Endometrial microvascular endothelial cells (primary cell): ENCODE results near the gene CARD9. TPM values are rescaled to one million over a fixed set of nuclear protein-coding genes. Genes with fewer than 3 reads are reported as not detected.

Source experiments
- in situ Hi-C: cut with HindIII; loops from 2 replicates; pipeline ENCODE4 v1.10.0; 2017; ENCODE audit warnings: low sequenced_read_pairs, low pct_unique_long_range_greater_than_20kb; ENCODE audit errors: inconsistent ontology term
- total RNA-seq: library from RNA; depleted of rRNA; stranded (reverse); fragments of >200 nt; gene quantifications from one replicate; pipeline ENCODE4 v1.2.3, GENCODE V29; 2015; ENCODE audit errors: inconsistent ontology term

CARD9 gene
- total RNA-seq, 1 donor from 2014 or later = 0.56 TPM

- in situ Hi-C loops = no loop called here
Measured at GRCh38 chr9:136386018-136386417, 12.5 kb upstream of the CARD9 start.

DNA sequence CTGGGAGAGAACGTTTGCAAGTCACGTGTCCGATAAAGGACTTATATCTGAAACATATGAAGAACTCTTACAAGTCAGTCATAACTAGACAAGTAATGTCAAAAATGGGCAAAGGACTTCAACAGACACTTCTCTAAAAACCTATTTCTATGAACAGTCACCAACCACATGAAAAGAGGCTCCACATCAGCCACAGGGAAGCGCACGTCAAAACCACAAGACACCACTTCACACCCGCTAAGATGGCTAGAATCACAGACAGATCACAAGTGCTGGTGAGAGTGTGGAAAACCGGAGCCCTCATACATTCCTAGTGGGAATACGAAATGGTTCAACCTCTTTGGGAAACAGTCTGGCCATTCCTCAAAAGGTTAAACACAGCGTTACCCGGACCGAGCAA lies 11.5 kb upstream of the CARD9 start:
- in situ Hi-C loops = no loop called here

DNA sequence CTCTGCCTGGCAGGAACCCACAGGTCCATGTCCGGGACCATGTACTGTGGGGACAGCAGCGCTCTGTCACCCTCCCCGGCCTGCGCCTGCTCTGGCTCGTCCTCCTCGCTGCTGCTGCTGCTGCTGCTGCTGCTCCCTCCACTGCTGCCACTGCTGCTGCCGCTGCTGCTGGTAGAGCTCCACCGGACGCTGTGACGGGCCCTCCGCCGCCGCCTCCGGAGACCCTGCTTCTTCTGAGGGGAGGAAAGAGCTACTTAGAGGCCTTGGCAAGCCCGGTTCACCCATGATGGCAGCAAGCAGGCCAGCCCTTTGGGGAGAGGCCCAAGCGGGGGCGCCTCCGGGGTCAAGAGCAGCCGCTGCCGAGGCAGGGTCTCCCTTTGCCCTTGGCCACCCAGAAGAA lies 10.0 kb upstream of the CARD9 start:
- in situ Hi-C loops = no loop called here

DNA sequence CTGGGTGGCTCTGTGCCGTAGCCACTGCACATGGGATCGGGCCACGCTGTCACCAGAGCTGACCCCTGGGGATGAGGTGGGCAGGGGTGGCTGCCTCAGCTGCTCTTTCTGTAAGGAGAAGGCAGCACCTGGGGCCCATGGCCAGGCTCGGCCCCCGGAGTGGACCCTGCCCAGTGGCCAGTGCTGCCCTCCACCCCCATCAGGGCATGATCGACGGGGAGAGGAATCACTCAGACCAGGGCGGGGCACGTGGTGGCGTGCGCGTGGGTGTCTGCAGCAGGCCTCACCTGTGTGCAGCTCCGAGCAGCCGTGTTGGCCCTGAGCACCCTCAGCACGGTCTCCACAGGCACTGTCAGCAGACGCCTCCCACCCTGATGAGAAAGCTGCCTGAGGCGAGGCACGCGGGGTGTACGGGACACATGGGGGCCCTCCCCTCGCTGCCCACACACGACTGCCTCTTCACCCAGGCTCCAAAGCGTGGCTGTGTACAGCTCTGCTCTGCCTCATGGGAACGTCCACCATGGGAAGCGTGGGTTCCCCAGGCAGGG lies 8.6 kb upstream of the CARD9 start:
- in situ Hi-C loops = no loop called here

DNA sequence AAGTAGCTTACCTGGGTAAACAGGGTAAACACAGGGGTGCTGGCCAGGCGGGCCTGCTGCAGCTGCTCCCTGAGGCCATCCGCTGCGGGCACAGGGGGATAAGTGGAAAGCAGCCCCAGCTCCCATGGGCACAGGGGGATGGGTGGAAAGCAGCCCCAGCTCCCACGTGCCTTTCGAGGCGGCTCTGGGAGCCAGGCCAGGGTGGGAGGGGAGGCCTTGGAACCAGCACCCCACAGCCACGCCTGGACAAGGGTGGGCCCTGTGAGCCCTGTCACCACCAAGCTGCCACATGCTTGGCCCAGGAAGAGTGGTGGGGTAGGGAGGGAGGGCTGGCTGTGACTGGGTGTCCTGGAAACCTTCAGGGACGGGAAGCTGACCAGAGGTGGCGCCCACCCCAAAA lies 7.8 kb upstream of the CARD9 start:
- in situ Hi-C loops = no loop called here

GRCh38 chr9:136380381-136380780 lies 6.9 kb upstream of the CARD9 start:
- in situ Hi-C loops = no loop called here

GRCh38 chr9:136379891-136380290 lies 6.4 kb upstream of the CARD9 start:
- in situ Hi-C loops = no loop called here

DNA sequence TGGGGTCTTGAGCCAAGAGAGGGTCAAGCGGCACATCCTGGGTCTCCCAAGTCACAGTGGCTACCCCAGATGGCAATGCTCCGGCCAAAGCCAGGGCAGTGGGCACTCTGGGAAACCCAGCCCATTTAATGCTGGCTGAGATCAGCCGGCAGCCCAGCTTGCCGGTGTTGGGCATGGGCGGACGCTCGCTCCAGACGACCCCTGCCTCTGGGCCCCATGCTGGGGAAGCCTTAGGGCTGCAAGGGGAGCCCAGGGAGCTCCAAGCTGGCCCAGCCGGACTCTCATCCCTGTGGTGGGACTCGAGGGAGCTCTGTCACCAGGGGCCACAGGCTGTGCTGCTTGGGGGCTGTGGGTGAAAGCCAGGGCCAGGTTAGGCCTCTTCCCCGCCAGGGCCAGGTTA lies 5.9 kb upstream of the CARD9 start:
- in situ Hi-C loops = no loop called here

DNA sequence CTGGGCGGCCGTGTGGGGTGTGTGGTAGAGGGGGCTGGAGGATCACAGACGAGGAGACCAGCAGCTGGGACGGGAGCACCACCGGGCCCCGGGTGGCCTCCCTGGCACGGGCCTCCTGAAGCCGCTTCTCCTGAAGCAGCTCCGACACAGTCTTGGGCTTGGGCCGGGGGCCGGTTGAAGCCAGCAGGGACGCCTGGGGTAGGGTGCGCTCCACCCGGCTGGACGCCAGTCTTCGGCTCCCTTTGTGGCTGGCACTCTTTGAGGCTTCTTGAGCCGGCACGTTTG lies 5.5 kb upstream of the CARD9 start:
- in situ Hi-C loops = no loop called here

- in situ Hi-C loops = no loop called here
Measured at GRCh38 chr9:136378170-136379002, 4.9 kb upstream of the CARD9 start.

DNA sequence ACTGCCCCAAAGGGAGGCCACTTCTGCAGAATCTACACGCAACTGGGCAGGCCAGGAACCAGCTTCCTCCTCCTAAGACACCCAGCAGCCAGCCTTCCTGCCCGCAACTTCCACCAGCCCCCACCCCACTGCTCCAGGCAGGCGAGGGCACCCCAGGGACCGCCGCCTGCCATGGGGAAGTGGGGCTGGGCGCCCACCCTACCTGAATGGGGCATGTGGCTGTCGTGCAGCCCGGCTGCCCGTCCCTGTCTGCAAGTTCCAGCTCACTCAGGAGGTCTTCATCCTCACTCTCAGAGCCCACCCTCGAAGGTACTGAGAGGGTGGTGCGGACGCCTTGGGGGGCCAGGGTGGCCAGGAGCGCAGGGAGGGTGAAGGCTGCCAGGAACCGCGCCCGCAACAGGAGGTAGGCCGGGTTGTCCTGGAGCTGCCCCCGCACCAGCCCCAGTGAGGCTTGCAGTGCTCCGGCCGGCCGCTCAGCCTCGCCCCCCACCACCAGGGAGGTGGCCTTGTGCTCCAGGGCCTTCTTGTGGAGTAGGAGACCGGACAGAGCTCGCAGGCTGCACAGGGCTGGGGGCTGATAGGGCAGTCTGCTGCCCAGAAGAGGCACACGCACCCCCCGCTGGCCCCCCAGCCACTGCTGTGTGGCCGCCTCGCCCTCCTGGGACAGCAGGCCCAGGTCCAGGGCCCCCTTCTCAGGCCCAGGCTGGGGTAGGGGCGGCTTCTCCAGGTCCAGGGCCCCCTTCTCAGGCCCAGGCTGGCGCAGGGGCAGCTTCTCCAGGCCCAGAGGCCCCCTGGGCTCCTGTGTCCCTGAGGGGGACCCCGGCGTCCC lies 4.1 kb upstream of the CARD9 start:
- in situ Hi-C loops = no loop called here

- in situ Hi-C loops = no loop called here
Measured at GRCh38 chr9:136376457-136376856, 3.0 kb upstream of the CARD9 start.

- in situ Hi-C loops = no loop called here
Measured at GRCh38 chr9:136375096-136375495, 1.6 kb upstream of the CARD9 start.

GRCh38 chr9:136374183-136374575 lies 710 bp upstream of the CARD9 start:
- in situ Hi-C loops = no loop called here

GRCh38 chr9:136372561-136373299 lies 739 bp downstream of the CARD9 start:
- in situ Hi-C loops = no loop called here

GRCh38 chr9:136372006-136372405 lies 1.5 kb downstream of the CARD9 start:
- in situ Hi-C loops = no loop called here

DNA sequence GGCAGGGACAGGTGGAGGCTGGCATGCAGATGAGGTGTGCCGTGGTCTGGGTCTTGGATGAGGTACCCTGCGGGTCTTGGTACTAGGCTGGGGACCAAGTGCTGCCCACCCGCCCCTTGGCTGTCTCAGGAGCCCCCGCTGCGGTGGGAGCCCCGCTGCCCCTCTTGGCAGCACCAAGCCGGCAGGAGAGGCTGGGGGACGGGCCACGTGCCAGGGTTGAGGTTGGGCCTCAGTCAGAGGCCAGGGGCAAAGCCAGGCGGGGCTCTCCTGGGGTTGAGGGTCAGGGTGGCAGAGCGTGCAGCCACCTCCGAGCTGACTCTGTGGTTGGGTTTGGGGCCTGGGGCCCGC lies 2.0 kb downstream of the CARD9 start:
- in situ Hi-C loops = no loop called here

DNA sequence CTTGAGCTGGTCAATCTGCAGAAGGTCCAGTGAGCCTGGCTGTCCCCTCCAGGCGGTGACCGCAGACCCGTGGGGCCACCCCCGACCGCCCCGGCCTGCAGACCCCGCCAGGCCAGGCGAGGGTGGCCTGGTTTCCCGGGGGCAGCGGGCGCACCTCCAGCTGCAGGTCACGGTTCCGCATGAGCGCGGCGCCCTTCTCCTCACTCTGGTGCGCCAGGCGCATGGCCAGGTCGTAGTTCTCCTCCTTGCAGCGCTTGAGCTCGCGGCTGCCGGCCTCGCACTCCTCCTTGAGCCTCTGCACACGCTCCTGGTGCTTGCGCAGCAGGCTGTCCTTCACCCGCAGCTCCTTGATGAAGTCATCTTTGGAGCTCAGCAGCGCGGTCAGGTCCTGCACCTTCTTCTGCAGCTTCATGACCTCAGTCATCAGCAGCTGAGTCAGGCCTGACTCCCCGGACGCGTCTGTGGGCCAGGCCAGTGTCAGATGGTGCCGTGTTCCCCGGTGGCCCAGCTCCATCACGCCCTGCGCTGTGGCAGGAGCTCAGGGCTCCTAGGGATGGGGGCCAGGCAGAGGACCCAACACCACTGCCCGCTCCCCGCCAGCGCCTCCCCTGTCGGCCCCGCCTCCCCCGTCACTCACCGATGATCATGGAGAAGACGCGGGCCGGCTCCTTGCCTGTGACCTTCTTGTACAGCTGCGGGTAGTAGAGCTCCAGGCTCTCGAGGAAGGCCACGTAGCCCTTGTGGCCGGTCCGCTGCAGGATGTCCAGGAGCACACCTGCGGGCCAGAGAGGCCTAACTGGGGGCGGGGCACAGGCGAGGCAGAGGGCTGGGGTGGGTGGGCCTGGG lies 2.6 kb downstream of the CARD9 start:
- in situ Hi-C loops = no loop called here

GRCh38 chr9:136370037-136370436 lies 3.4 kb downstream of the CARD9 start:
- in situ Hi-C loops = no loop called here
